Thymus (tissue), 14 donors: ENCODE measurements around the gene CNTNAP5. TPM values are rescaled to one million over a fixed set of nuclear protein-coding genes. Genes with fewer than 3 reads are reported as not detected.

Source experiments
- DNase-seq, 9 donors: peaks; one replicate each; pipeline ENCODE4 v3.0.0-alpha.2; 2013; ENCODE audit warnings: low spot score in 9 of 9, low read depth in 6 of 9, missing footprints in 1 of 9
- H3K27ac ChIP-seq, 2 donors: one replicate each; pipeline ENCODE4 v1.5.1; 2013; ENCODE audit warnings: control low read depth in 1 of 2, low read depth in 1 of 2, low read length in 1 of 2, mild to moderate bottlenecking in 1 of 2, moderate library complexity in 1 of 2
- H3K27me3 ChIP-seq, 2 donors: one replicate each; pipeline ENCODE4 v1.5.1; 2013; ENCODE audit warnings: low read length in 1 of 2; ENCODE audit not compliant: control insufficient read depth in 2 of 2, insufficient read depth in 1 of 2
- H3K36me3 ChIP-seq, 2 donors: one replicate each; pipeline ENCODE4 v1.5.1; 2013; ENCODE audit warnings: low read length in 1 of 2, mild to moderate bottlenecking in 1 of 2, moderate library complexity in 1 of 2; ENCODE audit not compliant: control insufficient read depth in 2 of 2, insufficient read depth in 2 of 2
- H3K4me1 ChIP-seq, 2 donors: one replicate each; pipeline ENCODE4 v1.5.1; 2013; ENCODE audit warnings: low read length in 2 of 2; ENCODE audit not compliant: control insufficient read depth in 2 of 2, insufficient read depth in 2 of 2
- H3K4me3 ChIP-seq, 2 donors: one replicate each; pipeline ENCODE4 v1.5.1; 2013; ENCODE audit warnings: low read length in 2 of 2, control low read depth in 1 of 2, mild to moderate bottlenecking in 1 of 2
- H3K9me3 ChIP-seq, 2 donors: one replicate each; pipeline ENCODE4 v1.5.1; 2013; ENCODE audit warnings: low read length in 1 of 2, mild to moderate bottlenecking in 1 of 2; ENCODE audit not compliant: control insufficient read depth in 2 of 2, insufficient read depth in 1 of 2
- WGBS: extraction: QIAGEN DNeasy Blood & Tissue Kit; methylation state at CpG from one replicate; pipeline ENCODE4 v1.1.7; 2013; 5-methylcytosine and 5-hydroxymethylcytosine counted together
- long read RNA-seq, 10 donors: transcript quantifications; one replicate each; lab custom pipeline, GENCODE V29; 2026
- polyA plus RNA-seq: library from polyadenylated mRNA; stranded (reverse); fragments of 200-250 nt; gene quantifications from one replicate; pipeline ENCODE4 v1.2.3, GENCODE V29; 2013
- total RNA-seq: library from RNA; stranded (reverse); fragments of 120-200 nt; gene quantifications from one replicate; pipeline ENCODE4 v1.2.4, GENCODE V29; 2013
- donor health status: healthy.

Gene CNTNAP5
- total RNA-seq (0.14 TPM), polyA plus RNA-seq (0.02 TPM)
- long read RNA-seq, donor 1: 0 reads
- long read RNA-seq, donor 2: 0 reads
- long read RNA-seq, donor 3: 0 reads
- long read RNA-seq, donor 4: 0 reads
- long read RNA-seq, donor 5: 0 reads
- long read RNA-seq, donor 6: 0 reads
- long read RNA-seq, donor 7: 0 reads
- long read RNA-seq, donor 8: 0 reads
- long read RNA-seq, donor 9: 0 reads
- long read RNA-seq, donor 10: 0 reads

DNA sequence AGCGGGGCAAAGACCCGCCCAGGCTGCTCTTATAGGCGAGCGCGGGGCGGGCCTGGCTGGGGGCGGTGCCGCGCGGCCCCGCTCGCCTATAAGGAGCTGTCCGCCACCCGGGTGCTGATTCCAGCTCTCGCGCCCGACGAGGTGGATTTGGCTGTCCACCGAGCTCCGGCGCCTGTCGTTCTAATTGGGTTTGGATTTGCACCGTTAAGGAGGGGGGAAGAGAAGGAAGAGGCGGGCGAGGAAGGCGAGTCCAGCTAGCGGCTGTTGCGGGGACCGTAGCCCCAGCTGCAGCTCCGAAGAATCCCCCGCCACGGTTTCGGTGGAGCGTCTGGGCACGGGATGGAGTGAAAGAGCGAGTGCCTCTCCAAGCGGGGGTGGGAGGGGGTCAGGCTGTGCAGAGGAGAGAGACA, at the start of gene CNTNAP5:
Gene CNTNAP5 (plus strand): TSS at position 117 of the 410 bp plus-strand sequence. CDS start 364 bp downstream, outside the sequence.
- H3K36me3 ChIP-seq: no peaks in the 10 kb centered on the region
- peak within 1 kb of the TSS in 1 of 2 donors; percentile 15 for H3K4me3 ChIP-seq
- H3K4me1 ChIP-seq: peaks cover 0 to 6% of the 10 kb centered on the region in 2 donors
- H3K27me3 ChIP-seq: peaks cover 6 to 28% of the 10 kb centered on the region in 2 donors
- no peak within 1 kb of the TSS for H3K27ac ChIP-seq
- peak in 7 of 9 donors; percentile 17 to 65 (median 38) for DNase-seq
- no peaks in the 10 kb centered on the region for H3K9me3 ChIP-seq
- WGBS: 3% methylated on average over 37 of the region's 37 CpGs

DNA sequence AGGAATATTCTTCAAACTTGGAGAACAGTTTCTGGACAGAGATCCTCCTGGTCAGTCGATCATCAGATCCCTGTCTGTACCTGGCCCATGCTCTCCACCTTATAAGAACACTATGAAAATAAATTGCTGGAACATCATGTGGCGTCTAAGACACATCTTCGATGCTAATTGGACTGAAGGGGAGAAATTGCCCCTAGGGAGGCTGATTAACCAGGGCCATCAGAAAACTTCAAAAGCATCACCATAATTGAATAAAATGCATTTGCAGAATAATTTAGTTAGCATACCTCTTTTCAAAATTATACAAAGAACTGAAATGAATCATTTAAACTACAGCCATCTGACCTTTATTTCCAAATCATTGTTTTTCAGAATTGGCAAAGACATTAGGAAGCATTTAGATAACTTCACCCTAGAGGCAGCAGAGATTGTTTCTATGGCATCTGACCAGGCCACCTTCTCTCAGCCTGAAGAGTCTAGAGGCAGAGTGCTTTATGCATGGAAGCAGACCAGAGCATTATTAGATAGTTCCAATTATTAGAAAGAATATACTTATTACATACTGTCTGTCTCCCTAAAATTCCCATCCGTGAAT, 48.9 kb upstream of the CNTNAP5 start:
- DNase-seq: no peak
- no peaks in the 10 kb centered on the region for H3K27me3 ChIP-seq
- no peak overlapping the region for H3K27ac ChIP-seq
- H3K36me3 ChIP-seq: no peaks in the 10 kb centered on the region
- no peak overlapping the region for H3K4me3 ChIP-seq
- H3K4me1 ChIP-seq: no peaks in the 10 kb centered on the region
- WGBS: 93% methylated on average over 4 of the region's 4 CpGs
- H3K9me3 ChIP-seq: peaks cover 0 to 4% of the 10 kb centered on the region in 2 donors

GRCh38 chr2:123993728-123994323, 31.3 kb upstream of the CNTNAP5 start:
- no peaks in the 10 kb centered on the region for H3K36me3 ChIP-seq
- WGBS: 48% methylated on average over 8 of the region's 8 CpGs
- no peaks in the 10 kb centered on the region for H3K9me3 ChIP-seq
- no peak overlapping the region for H3K27ac ChIP-seq
- no peaks in the 10 kb centered on the region for H3K27me3 ChIP-seq
- H3K4me3 ChIP-seq: no peak overlapping the region
- H3K4me1 ChIP-seq: no peaks in the 10 kb centered on the region
- peak in 2 of 9 donors; percentile 8 to 28 for DNase-seq

- Histone ChIP-seq H3K4me3 (no peak overlapping the region), H3K27ac (no peak overlapping the region), H3K36me3 (no peaks in the 10 kb centered on the region), H3K4me1 (no peaks in the 10 kb centered on the region), H3K27me3 (no peaks in the 10 kb centered on the region), H3K9me3 (no peaks in the 10 kb centered on the region)
- WGBS: 90% methylated on average over 2 of the region's 2 CpGs
- no peak for DNase-seq
Measured at GRCh38 chr2:123999681-124000080, 25.4 kb upstream of the CNTNAP5 start.

GRCh38 chr2:124001696-124002430, 23.2 kb upstream of the CNTNAP5 start:
- H3K4me1 ChIP-seq: no peaks in the 10 kb centered on the region
- H3K27me3 ChIP-seq: no peaks in the 10 kb centered on the region
- DNase-seq: peak in 1 of 9 donors; percentile 9
- no peaks in the 10 kb centered on the region for H3K9me3 ChIP-seq
- no peak overlapping the region for H3K4me3 ChIP-seq
- no peak overlapping the region for H3K27ac ChIP-seq
- no peaks in the 10 kb centered on the region for H3K36me3 ChIP-seq
- WGBS: 92% methylated on average over 11 of the region's 11 CpGs

- DNase-seq: no peak
- H3K9me3 ChIP-seq: no peaks in the 10 kb centered on the region
- no peak overlapping the region for H3K4me3 ChIP-seq
- H3K4me1 ChIP-seq: no peaks in the 10 kb centered on the region
- no peaks in the 10 kb centered on the region for H3K36me3 ChIP-seq
- H3K27me3 ChIP-seq: peaks cover 0 to 3% of the 10 kb centered on the region in 2 donors
- H3K27ac ChIP-seq: no peak overlapping the region
Measured at GRCh38 chr2:124018890-124019289, 6.2 kb upstream of the CNTNAP5 start.

- Histone ChIP-seq H3K4me1 (peaks cover 0 to 6% of the 10 kb centered on the region in 2 donors), H3K9me3 (no peaks in the 10 kb centered on the region), H3K27ac (no peak overlapping the region), H3K36me3 (no peaks in the 10 kb centered on the region), H3K27me3 (peaks cover 6 to 28% of the 10 kb centered on the region in 2 donors), H3K4me3 (peak overlapping the region in 1 of 2 donors; percentile 15)
- 5% methylated on average over 36 of the region's 36 CpGs for WGBS
- no peak for DNase-seq
Measured at GRCh38 chr2:124024561-124025170, 421 bp upstream of the CNTNAP5 start.

DNA sequence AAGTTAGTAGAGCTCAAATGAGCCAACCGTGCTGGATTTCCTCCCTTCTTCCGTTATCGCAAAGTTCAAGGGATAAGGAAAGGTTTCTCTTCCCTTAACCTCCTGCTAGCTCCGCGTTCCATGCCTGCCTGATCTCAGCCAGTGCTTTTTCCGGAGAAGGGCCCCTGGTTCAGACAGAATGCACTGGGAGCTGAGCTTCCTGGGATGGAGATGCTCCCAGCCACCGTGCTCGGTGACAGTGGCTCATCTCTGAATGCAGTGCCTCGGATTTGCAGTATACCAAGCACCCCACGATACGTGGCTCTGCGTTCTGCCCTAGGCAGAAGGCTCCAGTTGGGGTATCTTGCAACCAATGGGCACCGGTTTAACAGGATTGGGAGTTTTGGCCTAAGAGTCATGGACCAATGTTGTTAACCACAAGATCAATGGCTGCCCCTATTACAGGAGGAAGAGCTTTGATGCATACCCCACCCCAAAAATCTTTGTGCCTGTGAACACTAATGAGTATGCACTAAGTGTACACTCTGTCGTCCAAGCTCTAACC, 876 bp downstream of the CNTNAP5 start:
- WGBS: 54% methylated on average over 14 of the region's 14 CpGs
- no peak for DNase-seq
- Histone ChIP-seq H3K4me3 (no peak overlapping the region), H3K9me3 (no peaks in the 10 kb centered on the region), H3K27ac (no peak overlapping the region), H3K27me3 (peaks cover 6 to 28% of the 10 kb centered on the region in 2 donors), H3K36me3 (no peaks in the 10 kb centered on the region), H3K4me1 (peaks cover 0 to 6% of the 10 kb centered on the region in 2 donors)
